ENCODE data around the gene CFD.
"Not testable (repeated sequence)": the region's sequence is repeated elsewhere in the genome, so short reads cannot be mapped to it uniquely, and the experiment has no call there.

CFD gene

DNA sequence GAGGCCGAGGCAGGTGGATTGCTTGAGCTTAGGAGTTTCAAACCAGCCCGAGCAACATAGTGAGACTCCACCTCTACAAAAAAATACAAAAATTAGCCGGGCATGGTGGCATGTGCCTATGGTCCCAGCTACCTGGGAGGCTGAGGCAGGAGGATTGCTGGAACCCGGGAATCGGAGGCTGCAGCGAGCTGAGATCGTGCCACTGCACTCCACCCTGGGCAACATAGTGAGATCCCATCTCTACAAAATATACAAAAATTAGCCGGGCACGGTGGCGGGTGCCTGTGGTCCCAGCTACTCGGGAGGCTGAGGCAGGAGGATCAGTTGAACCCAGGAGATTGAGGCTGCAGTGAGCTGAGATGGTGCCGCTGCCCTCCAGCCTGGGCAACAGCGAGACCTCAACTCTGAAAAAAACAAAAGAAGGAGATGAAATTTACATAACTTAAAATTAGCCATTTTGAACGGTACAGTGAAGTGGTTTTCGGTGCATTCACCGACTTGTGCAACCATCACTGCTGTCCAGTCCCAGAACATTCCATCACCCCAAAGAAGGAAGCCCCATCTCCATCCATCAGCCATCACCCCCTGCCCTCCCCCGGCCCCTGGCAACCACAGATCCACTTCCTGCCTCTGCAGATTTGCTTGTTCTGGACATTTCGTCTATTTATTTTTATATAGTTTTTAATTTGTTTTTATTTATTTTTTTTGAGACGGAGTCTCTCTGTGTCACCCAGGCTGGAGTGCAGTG is 33.4 kb upstream of the CFD start:
- FAIRE-seq: no peak

GRCh38 chr19:827314-827709 is 32.2 kb upstream of the CFD start:
- no peak for FAIRE-seq

- no peak for FAIRE-seq
These were observed 31.6 kb upstream of the CFD start, which contains the start of gene AZU1 for GRCh38 chr19:827710-828321. Gene AZU1, plus strand, starts transcription at chr19:827837. Its CDS starts 10 bp downstream, at chr19:827847.

GRCh38 chr19:829129-829758 is 30.2 kb upstream of the CFD start:
- FAIRE-seq: no peak

GRCh38 chr19:831407-832369 is 27.8 kb upstream of the CFD start:
- FAIRE-seq: no peak

DNA sequence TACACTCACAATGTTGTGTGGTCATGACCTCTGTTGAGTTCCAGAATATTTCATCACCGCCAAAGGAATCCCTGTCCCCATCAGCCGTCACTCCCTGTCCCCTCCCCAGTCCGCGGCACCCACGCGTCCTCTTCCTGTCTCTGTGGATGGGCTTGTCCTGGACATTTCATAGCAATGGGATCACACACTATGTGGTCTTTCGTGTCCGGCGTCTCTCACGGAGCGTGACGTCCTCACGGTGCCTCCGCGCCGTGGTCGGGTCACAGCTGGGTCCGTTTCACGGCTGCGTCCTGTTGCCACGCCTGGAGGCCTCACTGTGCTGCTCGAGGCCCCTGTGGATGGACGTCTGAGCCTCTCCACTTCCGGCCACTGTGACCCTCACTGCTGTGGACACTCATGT is 25.2 kb upstream of the CFD start:
- FAIRE-seq: no peak

GRCh38 chr19:835210-835810 is 24.2 kb upstream of the CFD start:
- no peak for FAIRE-seq

GRCh38 chr19:840519-841206 is 18.8 kb upstream of the CFD start, which contains the start of gene PRTN3:
Gene PRTN3, plus strand, starts transcription at chr19:840999. Its CDS starts 10 bp downstream, at chr19:841009.
- no peak for FAIRE-seq

DNA sequence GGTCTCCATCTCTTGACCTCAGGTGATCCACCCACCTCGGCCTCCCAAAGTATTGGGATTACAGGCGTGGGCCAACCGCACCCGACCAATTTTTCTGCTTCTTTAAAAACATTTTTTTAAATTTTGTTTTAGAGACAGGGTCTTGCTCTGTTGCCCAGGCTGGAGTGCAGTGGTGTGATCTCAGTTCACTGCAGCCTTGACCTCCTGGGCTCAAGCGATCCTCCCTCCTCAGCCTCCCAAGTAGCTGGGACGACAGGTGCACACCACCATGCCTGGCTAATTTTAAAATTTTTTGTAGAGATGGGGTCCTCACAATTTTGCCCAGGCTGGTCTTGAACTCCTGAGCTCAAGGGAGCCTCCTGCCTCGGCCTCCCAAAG is 16.7 kb upstream of the CFD start:
- not testable (repeated sequence) for FAIRE-seq

DNA sequence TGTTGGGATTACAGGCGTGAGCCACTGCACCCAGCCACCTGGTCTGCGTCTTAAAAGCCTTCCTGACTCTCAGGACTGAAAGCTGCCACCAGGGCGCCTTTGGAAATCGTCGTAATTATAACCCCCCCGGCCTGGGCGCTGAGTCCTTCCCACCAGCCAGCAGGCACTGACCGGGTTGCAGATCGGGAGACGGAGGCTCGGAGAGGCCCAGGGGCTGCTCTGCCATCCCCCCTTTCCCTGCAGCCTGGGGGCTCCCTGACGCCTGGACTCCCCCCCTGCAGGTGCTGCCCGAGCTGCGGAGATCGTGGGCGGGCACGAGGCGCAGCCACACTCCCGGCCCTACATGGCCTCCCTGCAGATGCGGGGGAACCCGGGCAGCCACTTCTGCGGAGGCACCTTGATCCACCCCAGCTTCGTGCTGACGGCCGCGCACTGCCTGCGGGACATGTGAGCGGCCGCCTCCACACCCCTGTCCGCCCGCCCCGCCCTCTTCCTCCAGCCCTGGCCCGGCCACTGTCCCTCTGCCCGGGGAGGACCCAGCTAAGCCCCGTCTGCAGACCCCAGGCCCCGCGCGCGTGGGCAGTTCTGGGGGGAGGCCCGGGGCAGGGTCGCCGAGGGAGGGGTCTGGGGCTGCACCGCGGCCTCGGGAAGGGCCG is 16.2 kb upstream of the CFD start:
- FAIRE-seq: no peak

DNA sequence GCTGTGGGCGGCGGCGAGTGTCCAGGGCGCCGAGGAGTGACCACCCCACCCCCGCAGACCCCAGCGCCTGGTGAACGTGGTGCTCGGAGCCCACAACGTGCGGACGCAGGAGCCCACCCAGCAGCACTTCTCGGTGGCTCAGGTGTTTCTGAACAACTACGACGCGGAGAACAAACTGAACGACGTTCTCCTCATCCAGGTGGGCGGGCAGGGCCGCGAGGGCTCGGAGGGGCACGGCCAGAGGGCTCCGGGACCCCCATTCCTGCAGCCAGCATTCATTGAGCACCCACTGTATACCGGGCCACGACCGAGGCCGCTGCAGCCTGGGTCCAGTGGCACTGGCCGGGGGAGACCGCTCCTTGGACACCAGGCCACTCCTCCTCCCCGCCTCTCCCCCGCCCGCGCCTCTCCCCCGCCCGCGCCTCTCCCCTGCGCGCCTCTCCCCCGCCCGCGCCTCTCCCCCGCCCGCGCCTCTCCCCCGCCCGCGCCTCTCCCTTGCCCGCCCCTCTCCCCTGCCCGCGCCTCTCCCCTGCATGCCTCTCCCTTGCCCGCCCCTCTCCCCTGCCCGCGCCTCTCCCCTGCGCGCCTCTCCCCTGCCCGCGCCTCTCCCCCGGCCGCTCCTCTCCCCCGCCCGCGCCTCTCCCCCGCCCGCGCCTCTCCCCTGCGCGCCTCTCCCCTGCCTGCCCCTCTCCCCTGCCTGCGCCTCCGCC is 15.5 kb upstream of the CFD start:
- no peak for FAIRE-seq

DNA sequence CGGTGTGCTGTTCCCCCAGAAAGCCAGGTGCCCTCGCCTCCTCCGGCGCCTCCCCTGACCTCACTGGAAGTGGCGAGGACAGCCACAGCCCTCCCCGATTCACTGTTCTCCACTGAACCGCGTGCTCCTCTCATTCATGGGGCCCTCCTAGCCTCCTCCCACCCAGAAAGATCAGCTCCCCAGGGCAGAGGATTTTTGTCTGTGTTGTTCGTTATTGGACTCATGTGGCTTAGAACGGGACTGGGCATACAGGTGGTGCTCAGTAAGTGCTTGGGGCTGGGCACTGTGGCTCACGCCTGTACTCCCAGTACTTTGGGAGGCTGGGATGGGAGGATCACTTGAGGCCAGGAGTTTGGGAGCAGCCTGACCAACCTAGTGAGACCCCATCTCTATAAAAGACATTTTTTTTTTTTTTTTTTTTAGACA is 14.9 kb upstream of the CFD start:
- FAIRE-seq: no peak

DNA sequence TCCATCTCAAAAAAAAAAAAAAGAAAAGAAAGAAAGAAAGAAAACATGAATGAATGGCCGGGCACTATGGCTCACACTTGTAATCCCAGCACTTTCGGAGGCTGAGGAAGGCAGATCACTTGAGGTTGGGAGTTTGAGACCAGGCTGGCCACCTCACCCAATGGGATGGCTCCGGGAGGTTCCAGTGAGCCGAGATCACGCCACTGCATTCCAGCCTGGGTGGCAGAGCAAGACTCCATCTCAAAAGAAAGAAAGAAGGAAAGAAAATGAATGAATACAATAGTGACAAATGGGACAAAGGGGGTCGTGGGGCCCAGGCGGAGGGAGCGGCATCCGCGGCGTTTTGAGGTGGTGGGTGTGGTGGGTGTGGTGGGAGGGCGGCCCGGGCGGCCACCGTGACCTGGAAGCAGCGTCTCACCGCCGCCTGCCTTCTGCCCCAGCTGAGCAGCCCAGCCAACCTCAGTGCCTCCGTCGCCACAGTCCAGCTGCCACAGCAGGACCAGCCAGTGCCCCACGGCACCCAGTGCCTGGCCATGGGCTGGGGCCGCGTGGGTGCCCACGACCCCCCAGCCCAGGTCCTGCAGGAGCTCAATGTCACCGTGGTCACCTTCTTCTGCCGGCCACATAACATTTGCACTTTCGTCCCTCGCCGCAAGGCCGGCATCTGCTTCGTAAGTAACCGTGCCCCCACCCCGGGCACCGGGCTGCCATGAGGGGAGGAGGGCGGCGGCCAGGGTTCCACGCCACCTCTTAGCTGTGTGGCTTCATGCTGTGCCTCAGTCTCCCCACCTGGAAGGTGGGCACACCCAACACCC is 13.6 kb upstream of the CFD start:
- FAIRE-seq: no peak

DNA sequence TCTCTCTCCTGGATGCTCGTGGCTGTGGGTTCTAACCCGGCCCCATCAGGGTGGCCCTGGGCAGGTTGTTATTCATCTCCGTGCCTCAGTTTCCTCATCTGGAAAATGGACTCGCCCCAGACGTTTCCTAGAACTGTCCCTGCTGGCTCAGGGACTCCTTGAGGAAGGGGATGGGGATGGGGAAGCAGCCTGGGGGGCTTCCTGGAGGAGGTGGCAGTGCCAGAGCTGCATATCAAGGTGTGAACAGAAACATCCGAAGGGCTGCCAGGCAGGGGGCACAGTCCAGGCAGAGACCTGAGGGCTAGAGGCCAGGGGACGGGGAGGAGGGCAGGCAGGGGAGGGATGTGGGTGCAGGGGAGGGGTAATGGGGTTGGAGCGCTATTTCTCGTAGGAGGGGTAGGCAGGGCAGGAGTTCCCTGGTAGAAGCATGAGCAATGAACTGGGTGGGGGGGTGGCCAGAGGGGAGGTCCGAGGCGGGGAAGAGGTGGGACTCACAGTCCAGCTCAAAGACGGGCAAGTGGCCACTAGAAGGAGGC is 11.0 kb upstream of the CFD start:
- FAIRE-seq: no peak

DNA sequence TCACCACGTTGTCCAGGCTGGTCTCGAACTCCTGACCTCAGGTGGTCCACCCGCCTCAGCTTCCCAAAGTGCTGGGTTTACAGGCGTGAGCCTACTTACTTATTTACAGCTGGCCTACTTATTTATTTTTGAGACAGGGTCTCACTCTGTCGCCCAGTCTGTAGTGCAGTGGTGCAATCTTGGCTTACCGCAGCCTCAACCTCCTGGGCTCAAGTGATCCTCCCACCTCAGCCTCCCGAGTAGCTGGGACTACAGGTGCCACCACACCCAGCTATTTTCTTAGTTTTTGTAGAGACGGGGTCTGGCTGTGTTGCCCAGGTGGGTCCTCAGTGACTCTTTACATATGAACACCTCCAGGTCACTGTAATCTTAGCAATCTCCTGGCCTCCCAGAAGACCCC is 10.3 kb upstream of the CFD start:
- not testable (repeated sequence) for FAIRE-seq

DNA sequence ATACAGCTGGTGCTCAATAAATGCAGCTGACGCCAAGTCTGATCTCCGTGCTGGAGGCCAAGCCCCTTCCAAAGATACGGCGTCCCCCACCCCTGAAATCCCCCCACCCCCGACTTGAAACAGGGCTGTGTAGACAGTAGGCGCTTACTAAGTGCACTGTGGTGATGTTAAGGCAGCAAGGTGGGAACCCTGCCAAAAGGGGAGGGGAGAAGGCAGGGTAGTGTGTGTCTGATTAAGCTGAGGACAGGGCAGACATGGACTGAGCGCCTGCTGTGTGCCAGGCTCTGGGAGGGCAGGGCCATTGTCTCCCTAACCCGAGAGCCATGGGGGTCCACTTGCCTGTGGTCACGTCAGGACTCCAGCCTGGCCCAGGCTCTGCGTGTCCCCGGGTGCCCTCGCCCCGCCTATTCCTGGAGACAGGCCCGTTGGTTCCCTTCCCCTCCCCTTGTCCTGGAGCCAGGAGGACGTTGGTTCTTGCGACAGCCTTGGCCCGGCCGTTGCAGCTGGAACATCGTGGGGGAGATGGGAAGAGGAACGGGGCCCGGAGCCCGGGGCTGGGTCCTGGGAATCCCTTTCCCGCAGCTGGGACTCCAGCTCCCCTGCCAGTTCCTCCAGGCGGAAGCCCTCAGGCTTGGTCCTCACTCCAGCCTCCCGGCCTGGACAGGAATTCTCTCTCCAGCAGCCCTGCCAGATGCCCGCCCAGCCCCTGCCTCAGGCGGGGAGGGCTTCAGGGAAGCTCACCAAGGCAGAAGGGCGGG is 9.1 kb upstream of the CFD start:
- no peak for FAIRE-seq

GRCh38 chr19:850979-851335 is 8.5 kb upstream of the CFD start:
- no peak for FAIRE-seq

DNA sequence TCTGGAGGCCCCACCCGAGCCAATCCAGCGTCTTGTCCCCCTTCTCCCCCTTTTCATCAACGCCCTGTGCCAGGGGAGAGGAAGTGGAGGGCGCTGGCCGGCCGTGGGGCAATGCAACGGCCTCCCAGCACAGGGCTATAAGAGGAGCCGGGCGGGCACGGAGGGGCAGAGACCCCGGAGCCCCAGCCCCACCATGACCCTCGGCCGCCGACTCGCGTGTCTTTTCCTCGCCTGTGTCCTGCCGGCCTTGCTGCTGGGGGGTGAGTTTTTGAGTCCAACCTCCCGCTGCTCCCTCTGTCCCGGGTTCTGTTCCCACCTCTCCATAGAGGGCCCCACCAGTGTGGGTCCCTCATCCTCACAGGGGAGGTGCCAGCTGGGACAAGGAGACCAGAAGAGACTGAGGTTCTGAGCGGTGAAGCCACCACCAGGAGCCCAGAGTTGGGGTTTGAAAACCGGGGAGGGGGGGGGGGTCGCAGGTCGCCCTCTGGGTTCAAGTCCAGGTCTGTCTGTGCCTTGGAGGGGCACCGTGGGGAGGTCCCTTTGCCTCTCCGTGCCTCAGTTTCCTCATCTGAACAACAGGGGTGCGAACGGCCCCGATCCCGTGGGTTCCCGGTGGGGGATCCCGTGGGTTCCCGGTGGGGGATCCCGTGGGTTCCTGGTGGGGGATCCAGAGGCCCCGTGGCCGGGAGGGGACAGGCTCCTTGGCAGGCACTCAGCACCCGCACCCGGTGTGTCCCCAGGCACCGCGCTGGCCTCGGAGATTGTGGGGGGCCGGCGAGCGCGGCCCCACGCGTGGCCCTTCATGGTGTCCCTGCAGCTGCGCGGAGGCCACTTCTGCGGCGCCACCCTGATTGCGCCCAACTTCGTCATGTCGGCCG is 7.1 kb upstream of the CFD start, which contains the start of gene ELANE:
Gene ELANE (plus strand): TSS at position 168 of the 878 bp plus-strand sequence. CDS start 26 bp downstream, at position 194.
- no peak for FAIRE-seq

Data from islet of Langerhans (tissue), 1 donor.